ENCODE measurements around the gene EDEM3.

The EDEM3 gene

GRCh38 chr1:184743062-184743756 lies 11.4 kb downstream of the EDEM3 start:
- DNase-seq (ENCODE audit: low read depth): peak; percentile 72
- no peak for TF ChIP-seq CTCF (IDR thresholded peaks at IDR 0.05; ENCODE audit: low read depth, low read length, missing control alignments)
- H3K4me3 ChIP-seq (ENCODE audit: low read depth, low read length): no peak overlapping the region

GRCh38 chr1:184740344-184740743 lies 14.3 kb downstream of the EDEM3 start:
- no peak for DNase-seq (ENCODE audit: low read depth)
- TF ChIP-seq CTCF (IDR thresholded peaks at IDR 0.05; ENCODE audit: low read depth, low read length, missing control alignments): no peak
- no peak overlapping the region for H3K4me3 ChIP-seq (ENCODE audit: low read depth, low read length)

DNA sequence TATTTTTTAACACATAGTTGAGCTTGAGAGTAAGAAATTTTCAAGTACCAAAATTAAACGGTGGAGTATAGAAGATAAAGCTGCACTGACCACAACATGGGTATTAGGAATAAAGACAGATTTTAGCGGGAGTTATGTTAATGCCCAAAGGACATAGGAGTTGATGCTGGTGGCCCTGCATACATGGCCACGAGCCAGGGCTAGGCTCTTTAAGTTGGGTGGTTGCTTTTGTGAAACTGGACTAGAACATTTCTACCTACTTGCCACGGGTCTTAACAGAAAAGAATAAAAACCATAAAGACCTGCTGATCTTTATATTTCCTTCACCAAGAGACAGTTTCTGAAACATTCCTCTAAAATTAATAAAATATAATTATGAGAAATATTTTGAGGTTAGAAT lies 14.9 kb downstream of the EDEM3 start:
- no peak overlapping the region for H3K4me3 ChIP-seq (ENCODE audit: low read depth, low read length)
- no peak for TF ChIP-seq CTCF (IDR thresholded peaks at IDR 0.05; ENCODE audit: low read depth, low read length, missing control alignments)
- DNase-seq (ENCODE audit: low read depth): no peak

DNA sequence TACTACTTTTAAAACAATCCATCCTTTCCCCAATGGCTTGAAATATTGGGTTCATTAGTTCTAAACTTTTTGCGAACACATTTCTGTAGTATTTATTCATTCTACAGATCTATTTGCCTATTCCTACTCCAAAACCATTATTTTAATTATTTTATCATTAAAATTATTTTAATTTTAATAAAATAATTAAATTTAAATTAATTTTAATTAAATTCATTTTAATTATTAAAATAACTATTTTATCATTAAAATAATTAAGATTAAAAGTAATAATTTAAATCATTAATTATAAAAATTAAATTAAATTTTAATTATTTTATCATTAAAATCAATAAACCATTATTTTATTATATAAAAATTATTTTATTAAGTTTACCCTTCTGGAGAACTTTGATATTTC lies 15.6 kb downstream of the EDEM3 start:
- no peak for DNase-seq (ENCODE audit: low read depth)
- no peak for TF ChIP-seq CTCF (IDR thresholded peaks at IDR 0.05; ENCODE audit: low read depth, low read length, missing control alignments)
- no peak overlapping the region for H3K4me3 ChIP-seq (ENCODE audit: low read depth, low read length)

DNA sequence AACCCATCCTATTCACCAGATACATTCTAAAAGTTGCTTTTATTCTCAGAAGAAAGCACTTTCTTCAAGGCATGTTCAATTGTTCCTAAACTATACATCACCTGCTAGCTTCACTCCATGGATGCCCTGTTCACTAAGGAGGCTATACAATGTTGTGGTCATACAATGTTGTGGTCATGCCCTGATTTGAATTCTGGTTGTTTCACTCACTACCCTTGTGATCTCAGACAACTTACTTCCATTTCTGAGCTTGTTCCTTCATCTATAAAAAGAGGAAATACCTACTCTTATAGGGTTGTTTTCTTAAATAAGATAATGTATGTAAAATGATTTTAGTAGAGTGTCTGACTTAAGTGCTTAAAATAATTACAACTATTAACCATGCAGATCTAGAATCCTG lies 19.7 kb downstream of the EDEM3 start:
- DNase-seq (ENCODE audit: low read depth): no peak
- no peak for TF ChIP-seq CTCF (IDR thresholded peaks at IDR 0.05; ENCODE audit: low read depth, low read length, missing control alignments)

DNA sequence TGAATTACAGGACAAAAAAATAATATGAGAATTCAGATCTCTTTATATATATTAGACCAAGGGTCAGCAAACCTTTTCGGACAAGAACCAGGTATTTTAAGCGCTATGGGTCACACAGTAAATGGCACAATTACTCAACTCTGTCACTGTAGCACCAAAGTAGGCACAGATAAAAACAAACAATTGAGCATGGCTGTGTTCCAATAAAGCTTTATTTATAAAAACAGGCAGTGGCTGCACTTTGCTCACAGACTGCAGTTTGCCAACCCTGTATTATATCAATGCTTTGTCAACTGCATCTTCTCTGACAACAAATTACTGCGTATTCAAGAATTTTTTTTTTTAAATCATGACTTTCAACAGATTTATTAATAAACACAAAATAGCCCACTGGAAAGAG lies 29.8 kb downstream of the EDEM3 start:
- TF ChIP-seq CTCF (IDR thresholded peaks at IDR 0.05; ENCODE audit: low read depth, low read length, missing control alignments): no peak
- no peak overlapping the region for H3K4me3 ChIP-seq (ENCODE audit: low read depth, low read length)
- no peak for DNase-seq (ENCODE audit: low read depth)

More for the DNA sequence above, 19.7 kb downstream of the EDEM3 start:
- no peak overlapping the region for H3K4me3 ChIP-seq (ENCODE audit: low read depth, low read length)

DNA sequence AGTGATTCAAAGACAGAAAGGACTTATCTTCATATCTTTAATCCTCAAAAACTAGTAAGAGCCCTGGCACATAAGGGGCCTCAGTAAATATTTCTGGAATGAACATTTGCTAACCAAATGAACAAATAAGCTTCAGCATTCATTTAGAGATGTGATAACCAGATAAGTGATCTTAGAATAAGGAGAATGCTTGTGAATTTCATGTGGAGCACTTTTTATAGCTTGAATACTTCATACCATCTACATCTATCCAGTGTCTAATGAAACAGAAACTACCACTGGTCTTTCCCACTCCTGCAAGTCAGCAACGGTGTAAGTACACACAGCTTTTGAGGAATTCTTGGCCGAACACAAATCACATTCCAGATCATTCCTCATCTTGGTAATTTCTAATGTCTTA lies 38.5 kb downstream of the EDEM3 start:
- H3K4me3 ChIP-seq (ENCODE audit: low read depth, low read length): no peak overlapping the region
- no peak for TF ChIP-seq CTCF (IDR thresholded peaks at IDR 0.05; ENCODE audit: low read depth, low read length, missing control alignments)
- DNase-seq (ENCODE audit: low read depth): no peak
